Stimulated activated CD4-positive, alpha-beta T cell treated with anti-CD3 and anti-CD28 coated beads, Interleukin-4, amount 100 ng/mL, for 48 hours (primary cell): ENCODE data around the gene SOX6.

Source experiments
- DNase-seq, 2 donors: peaks; one replicate each; pipeline ENCODE4 v3.0.0-alpha.2; 2020; ENCODE audit warnings: low read depth in 2 of 2

Gene SOX6

DNA sequence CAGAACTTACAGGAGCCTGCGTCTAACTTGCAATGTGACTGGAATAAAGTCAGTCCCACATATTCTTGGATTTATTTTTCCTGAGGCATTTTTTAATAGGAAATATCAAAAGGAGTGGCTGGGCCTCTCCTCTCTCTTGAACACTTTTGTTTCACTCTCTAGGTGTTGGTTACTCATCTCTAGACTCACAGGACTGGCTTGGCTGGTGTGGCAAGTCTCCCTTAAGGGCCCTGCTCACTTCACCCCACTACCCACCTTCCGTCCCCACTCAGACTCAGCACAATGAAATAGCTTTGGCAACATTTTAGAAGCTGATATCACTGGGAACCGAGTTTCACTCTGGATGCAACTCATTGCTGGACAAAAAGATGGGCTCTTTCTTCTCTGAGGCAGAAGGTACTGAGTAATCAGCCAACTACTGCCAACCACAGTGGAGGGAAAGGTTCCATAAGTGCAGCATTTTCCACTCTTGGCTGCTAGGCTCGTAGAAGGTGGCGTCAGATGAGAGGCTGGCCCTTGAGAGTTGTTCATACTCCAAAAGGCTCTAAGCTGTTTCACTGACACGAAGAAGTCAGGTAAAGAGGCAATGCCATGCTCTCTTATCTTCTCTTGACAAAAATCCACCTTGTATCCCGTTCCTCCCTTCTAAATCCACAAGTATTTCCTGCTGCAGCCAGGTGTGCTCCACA lies 390.6 kb downstream of the SOX6 start:
- DNase-seq = no peak

DNA sequence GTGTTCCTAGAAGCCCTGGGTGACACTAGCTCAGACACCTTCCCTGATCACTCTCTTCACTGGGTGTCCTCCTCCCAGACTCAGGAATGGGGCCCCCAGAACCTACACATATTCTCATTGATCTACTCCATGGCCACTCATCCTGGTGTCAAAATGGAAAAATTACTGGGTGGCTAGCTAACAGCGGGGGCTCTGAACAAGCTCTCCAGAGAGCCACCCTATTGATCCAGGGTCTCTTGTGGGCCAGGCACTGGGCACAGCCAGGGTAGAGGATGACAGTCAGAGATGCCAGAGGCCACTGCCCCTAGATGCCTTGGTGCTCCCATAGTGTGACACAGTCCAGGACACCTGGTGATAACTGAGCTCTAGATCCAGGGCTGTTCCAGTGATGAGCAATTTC lies 393.1 kb downstream of the SOX6 start:
- DNase-seq = no peak

- no peak for DNase-seq
These were observed 397.4 kb downstream of the SOX6 start for GRCh38 chr11:15958910-15959309.

- DNase-seq = no peak
These were observed 399.1 kb downstream of the SOX6 start for GRCh38 chr11:15957234-15957633.

GRCh38 chr11:15956302-15956701 lies 400.0 kb downstream of the SOX6 start:
- no peak for DNase-seq

DNA sequence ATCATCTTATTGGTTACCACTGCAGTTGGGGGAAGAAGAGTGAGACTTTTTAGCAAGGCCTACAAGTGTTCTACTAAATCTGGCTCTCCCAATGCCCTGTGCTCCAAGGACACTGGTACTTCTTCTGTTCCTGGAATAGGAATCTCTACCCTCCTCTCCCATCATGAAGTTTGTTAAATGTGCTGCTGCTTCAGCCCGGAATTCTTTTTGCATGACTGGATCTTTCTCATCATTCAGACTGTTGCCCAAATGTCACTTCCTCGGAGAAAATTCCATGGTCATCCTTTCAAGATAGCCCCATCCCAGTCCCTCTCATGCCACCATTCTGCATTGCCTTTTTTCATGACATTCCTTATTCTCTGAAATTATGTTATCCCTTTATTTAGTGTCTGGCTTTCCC lies 400.8 kb downstream of the SOX6 start:
- no peak for DNase-seq

- no peak for DNase-seq
These were observed 408.4 kb downstream of the SOX6 start for GRCh38 chr11:15947681-15948648.

DNA sequence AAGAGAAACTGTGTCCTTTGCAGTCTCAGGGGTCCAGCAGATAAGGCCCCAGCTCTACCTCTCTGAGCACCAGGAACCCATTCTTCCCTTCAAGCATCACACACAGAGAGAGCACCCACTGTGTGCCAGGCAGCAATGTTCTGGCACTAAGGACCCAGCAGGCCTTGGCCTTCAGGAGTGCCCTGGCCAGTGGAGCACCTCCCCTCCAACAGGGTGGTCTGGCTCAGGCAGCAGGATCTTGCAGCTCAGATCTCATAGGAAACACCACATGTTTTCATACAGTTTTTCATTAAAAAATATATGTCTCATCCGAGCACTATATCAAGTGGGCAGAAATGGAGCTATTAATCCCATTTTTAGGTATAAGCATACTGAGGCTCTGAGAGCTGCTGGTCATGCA lies 410.6 kb downstream of the SOX6 start:
- DNase-seq = no peak

GRCh38 chr11:15944460-15944859 lies 411.9 kb downstream of the SOX6 start:
- DNase-seq = no peak

DNA sequence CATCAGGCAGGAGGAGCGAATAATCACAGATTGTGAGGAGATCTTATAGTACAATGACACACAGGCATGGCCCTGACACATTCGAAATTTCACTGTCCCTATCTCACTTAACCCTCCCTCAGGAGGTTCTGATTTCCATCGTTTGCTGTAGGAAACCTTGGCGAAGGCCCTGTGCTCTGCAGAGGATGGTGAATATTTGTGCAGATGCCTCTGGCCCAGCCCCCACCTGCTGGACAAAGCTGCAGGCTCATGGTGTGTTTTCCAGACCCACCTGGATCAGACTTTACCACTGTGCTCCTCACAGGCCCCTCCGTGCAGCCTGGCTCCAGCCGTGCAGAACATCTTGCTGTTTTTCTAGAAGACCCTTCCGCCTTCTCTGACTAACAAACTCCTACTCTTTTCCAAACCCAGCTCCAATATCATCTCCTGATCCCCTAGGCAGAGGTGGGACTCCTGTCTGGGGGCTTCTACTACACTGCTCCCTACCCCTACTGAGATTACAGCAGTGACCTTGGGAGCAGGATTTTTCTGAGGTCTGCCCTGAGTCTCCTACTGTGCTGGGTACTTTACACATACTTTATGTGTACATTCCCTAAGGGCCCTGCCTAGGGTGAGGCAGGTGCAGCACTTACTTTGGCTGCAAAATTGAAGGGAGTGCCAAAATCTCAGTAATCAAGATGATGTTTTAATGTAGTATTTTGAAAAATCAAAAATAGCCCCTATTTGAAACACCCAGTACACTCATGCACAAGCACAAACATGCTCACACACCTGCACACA lies 412.7 kb downstream of the SOX6 start:
- no peak for DNase-seq

- DNase-seq = no peak
These were observed 413.4 kb downstream of the SOX6 start for GRCh38 chr11:15942936-15943335.

DNA sequence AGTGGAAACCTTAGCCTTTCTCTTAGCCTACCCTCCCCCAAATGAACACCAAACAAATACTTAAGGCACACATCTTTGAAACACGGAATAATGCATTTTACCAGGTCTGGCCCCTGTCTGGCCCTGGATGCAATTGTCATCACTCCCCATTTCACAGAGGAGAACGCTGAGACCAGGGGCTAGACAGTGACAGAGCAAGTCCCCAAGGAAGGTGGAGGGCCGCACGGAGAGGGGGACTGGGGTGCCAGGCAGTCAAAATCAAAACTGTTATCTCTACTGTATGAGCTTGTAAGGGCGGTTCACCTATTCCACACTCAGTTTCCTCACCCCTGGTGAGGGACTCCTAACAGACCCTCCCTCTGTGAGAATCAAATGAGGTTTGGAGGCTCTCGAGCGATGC lies 414.2 kb downstream of the SOX6 start:
- DNase-seq = no peak

GRCh38 chr11:15941206-15941770 lies 415.1 kb downstream of the SOX6 start:
- peak in 1 of 2 donors; percentile 22 for DNase-seq

- DNase-seq = no peak
These were observed 415.7 kb downstream of the SOX6 start for GRCh38 chr11:15940462-15941205.

- no peak for DNase-seq
These were observed 417.4 kb downstream of the SOX6 start for GRCh38 chr11:15938983-15939382.

GRCh38 chr11:15938121-15938611 lies 418.2 kb downstream of the SOX6 start:
- no peak for DNase-seq

GRCh38 chr11:15937601-15938120 lies 418.7 kb downstream of the SOX6 start:
- no peak for DNase-seq

- DNase-seq = no peak
These were observed 420.3 kb downstream of the SOX6 start for GRCh38 chr11:15936011-15936410.

GRCh38 chr11:15935373-15935772 lies 421.0 kb downstream of the SOX6 start:
- no peak for DNase-seq

DNA sequence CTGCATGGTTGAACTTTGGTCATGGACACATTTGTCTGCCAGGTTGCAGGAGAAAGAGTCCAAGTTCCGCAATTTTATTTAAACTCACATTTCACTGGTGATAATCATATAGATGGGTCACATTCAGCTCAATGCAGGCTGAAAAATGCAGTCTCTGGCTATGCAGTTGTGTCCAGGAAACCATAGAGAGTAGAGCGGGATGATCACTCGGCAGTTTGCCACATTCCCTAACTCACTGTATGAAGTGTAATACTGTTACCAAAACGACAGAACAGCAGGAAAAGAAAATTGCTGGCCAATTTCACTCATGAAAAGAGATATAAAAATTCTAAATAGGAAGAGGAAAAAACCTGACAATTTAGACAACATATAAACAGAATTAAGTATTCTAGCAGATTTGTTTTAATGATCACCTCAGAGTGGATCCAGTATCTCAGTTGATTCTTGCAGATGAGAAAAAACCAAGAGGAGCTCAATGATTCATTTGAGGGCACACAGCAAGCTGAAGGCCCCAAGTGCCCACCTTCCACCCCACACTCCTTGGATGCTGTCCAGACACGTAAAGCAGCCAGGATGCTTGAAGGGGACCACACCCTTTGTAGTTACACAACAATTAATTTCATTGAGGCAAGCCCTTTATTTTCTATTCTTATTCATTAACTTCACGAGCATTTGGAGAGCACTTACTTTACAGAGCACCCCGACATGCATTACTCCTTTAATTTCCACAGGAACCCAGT lies 422.3 kb downstream of the SOX6 start:
- no peak for DNase-seq
